Measurements from ENCODE around the gene GOLGA5.

DNA sequence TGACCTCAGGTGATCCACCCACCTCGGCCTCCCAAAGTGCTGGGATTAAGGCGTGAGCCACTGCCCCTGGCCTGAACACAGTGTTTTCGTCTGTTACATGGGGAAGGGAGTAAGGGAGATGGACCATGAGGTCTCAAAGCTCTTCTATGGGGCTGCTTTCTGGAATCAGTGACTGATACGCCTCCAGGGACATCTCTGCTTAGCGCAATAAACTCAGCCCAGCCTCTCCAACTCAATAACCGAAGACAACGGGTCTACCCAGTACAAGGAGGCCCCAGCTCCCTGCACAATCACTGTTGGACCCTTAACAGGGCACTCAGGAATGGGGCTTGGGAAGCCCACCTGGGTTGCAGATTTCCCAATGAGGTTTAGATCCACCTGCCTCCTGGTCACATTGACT lies 86.2 kb downstream of the GOLGA5 start:
- TF ChIP-seq, protein P1, sequence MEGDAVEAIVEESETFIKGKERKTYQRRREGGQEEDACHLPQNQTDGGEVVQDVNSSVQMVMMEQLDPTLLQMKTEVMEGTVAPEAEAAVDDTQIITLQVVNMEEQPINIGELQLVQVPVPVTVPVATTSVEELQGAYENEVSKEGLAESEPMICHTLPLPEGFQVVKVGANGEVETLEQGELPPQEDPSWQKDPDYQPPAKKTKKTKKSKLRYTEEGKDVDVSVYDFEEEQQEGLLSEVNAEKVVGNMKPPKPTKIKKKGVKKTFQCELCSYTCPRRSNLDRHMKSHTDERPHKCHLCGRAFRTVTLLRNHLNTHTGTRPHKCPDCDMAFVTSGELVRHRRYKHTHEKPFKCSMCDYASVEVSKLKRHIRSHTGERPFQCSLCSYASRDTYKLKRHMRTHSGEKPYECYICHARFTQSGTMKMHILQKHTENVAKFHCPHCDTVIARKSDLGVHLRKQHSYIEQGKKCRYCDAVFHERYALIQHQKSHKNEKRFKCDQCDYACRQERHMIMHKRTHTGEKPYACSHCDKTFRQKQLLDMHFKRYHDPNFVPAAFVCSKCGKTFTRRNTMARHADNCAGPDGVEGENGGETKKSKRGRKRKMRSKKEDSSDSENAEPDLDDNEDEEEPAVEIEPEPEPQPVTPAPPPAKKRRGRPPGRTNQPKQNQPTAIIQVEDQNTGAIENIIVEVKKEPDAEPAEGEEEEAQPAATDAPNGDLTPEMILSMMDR (IDR thresholded peaks at IDR 0.05) = no peak
- TF ChIP-seq POLR2A (IDR thresholded peaks at IDR 0.05) = no peak

Measured in right lobe of liver (tissue), 4 donors.